ENCODE results near the gene SERPINB1. TPM values are rescaled to one million over a fixed set of nuclear protein-coding genes. Genes with fewer than 3 reads are reported as not detected.

SERPINB1 gene
- total RNA-seq, 1 experiment from 2014 or later, result 18.4 TPM

GRCh38 chr6:2805031-2805430 is 36.6 kb downstream of the SERPINB1 start:
- H3K23ac ChIP-seq (ENCODE audit: insufficient read length, low read depth, low read length), result no peak overlapping the region
- no peak overlapping the region for H3K9ac ChIP-seq (ENCODE audit: extremely low read depth, insufficient read length, low read length)
- H3K4me3 Mint-ChIP-seq, result no peak overlapping the region
- H2AK5ac ChIP-seq (ENCODE audit: insufficient read length, low read length), result no peak overlapping the region
- H3K4me2 ChIP-seq (ENCODE audit: insufficient read depth, insufficient read length, low read length), result no peak overlapping the region
- no peaks in the 10 kb centered on the region for H3K9me3 Mint-ChIP-seq
- H3K4me1 ChIP-seq (ENCODE audit: insufficient read depth, low read length), result no peaks in the 10 kb centered on the region
- no peak overlapping the region for H2BK15ac ChIP-seq (ENCODE audit: low read depth, low read length)
- no peak overlapping the region for H3K27ac Mint-ChIP-seq
- DNase-seq, result no peak
- H4K5ac ChIP-seq (ENCODE audit: insufficient read length, low read depth, low read length), result no peak overlapping the region
- H2BK120ac ChIP-seq (ENCODE audit: low read depth, low read length, poor library complexity, severe bottlenecking), result no peak overlapping the region
- H3K4me1 Mint-ChIP-seq, result peaks cover 3 to 11% of the 10 kb centered on the region in 2 experiments; a peak in 1 of 4 replicates
- no peak overlapping the region for H2AFZ ChIP-seq (ENCODE audit: low read length)
- peaks cover 0 to 2% (median 0%) of the 10 kb centered on the region in 3 experiments; a peak in 1 of 7 replicates for H3K36me3 Mint-ChIP-seq (ENCODE audit: insufficient read depth in 1 of 3, low read depth in 3 of 3)
- peaks cover 2% of the 10 kb centered on the region for H4K20me1 ChIP-seq (ENCODE audit: control insufficient read depth, insufficient read depth, insufficient read length)
- TF ChIP-seq CTCF (conservative IDR thresholded peaks at IDR 0.05), result no peak
- H4K8ac ChIP-seq (replicated peaks; ENCODE audit: insufficient read length, low read depth, low read length), result no peak overlapping the region
- no peaks in the 10 kb centered on the region for H3K27me3 Mint-ChIP-seq (ENCODE audit: low read depth)
- no CpG with 5 or more reads among the region's 14 CpGs for WGBS (ENCODE audit: extremely low coverage, insufficient read length, low lambda C conversion rate)
- no peak overlapping the region for H3K18ac ChIP-seq (ENCODE audit: insufficient read length, low read depth, low read length)
- no peak overlapping the region for H3K56ac ChIP-seq (ENCODE audit: insufficient read length, low read depth, low read length)
- no peak overlapping the region for H3T11ph ChIP-seq (ENCODE audit: low read length)
- H3K27ac ChIP-seq (ENCODE audit: insufficient read length, low read depth, low read length), result no peak overlapping the region
- H3K9me3 ChIP-seq (ENCODE audit: control insufficient read depth, low read depth, low read length), result no peaks in the 10 kb centered on the region
- no peak overlapping the region for H2BK12ac ChIP-seq (ENCODE audit: insufficient read length, low read depth, low read length)
- H3K14ac ChIP-seq (ENCODE audit: insufficient read depth, low read length), result no peak overlapping the region; the same call in 1 of the 2 replicates
- H2BK5ac ChIP-seq (ENCODE audit: insufficient read length, low read length), result no peak overlapping the region
- no peak overlapping the region for H2BK20ac ChIP-seq (ENCODE audit: low read depth, low read length, poor library complexity, severe bottlenecking)
- no peak overlapping the region for H4K91ac ChIP-seq (ENCODE audit: insufficient read length, low read depth, low read length)
- H3K79me1 ChIP-seq (ENCODE audit: insufficient read depth, low read depth, low read length, poor library complexity, severe bottlenecking), result no peaks in the 10 kb centered on the region
- no peaks in the 10 kb centered on the region for H3K79me2 ChIP-seq (ENCODE audit: insufficient read depth, low read length)
- H3K27me3 ChIP-seq (ENCODE audit: insufficient read depth, low read length), result no peaks in the 10 kb centered on the region
- H3K4ac ChIP-seq (ENCODE audit: low read depth, low read length), result no peak overlapping the region
- H3K23me2 ChIP-seq (ENCODE audit: insufficient read length, low read depth, low read length, poor library complexity, severe bottlenecking), result no peaks in the 10 kb centered on the region
